NB4 (cell line): ENCODE results near the gene PCCB.

ENCODE experiments used
- CTCF ChIP-seq: IDR thresholded peaks from one replicate; pipeline ENCODE4 v1.5.1; 2012; ENCODE audit warnings: low read depth, low read length
- MAX ChIP-seq: IDR thresholded peaks from 2 replicates; pipeline ENCODE4 v1.6.1; 2011; ENCODE audit warnings: low read depth, low read length
- POLR2A ChIP-seq: IDR thresholded peaks from 2 replicates; pipeline ENCODE4 v1.6.1; 2011; ENCODE audit warnings: mild to moderate bottlenecking; ENCODE audit not compliant: insufficient read length; ENCODE audit errors: extremely low read depth

GRCh38 chr3:136350557-136350956 lies 100.4 kb downstream of the PCCB start:
- TF ChIP-seq CTCF = no peak
- TF ChIP-seq POLR2A = no peak
- TF ChIP-seq MAX = no peak
